Smooth muscle cell (in vitro differentiated cells): ENCODE data around the gene APELA. TPM values are rescaled to one million over a fixed set of nuclear protein-coding genes. Genes with fewer than 3 reads are reported as not detected.

Experiments
- DNase-seq: peaks from one replicate; lab custom pipeline; 2025; ENCODE audit not compliant: unreplicated experiment; lab: John Stamatoyannopoulos, UW
- H2AFZ ChIP-seq: fragments of 200-600 bp; sonication (generic); 2 replicates; pipeline ENCODE4 v1.6.0; 2016; ENCODE audit warnings: antibody characterized with exemption, low read depth, mild to moderate bottlenecking
- H3F3A ChIP-seq: fragments of 200-600 bp; sonication (generic); 2 replicates; pipeline ENCODE4 v1.6.0; 2017; ENCODE audit warnings: antibody characterized with exemption, low read depth
- H3K27ac ChIP-seq: fragments of 200-600 bp; sonication (generic); 2 replicates; pipeline ENCODE4 v1.5.1; 2016; ENCODE audit warnings: low read depth, mild to moderate bottlenecking
- H3K27me3 ChIP-seq: fragments of 200-600 bp; sonication (generic); 2 replicates; pipeline ENCODE4 v1.6.1; 2016; ENCODE audit warnings: low read depth, mild to moderate bottlenecking
- H3K36me3 ChIP-seq: fragments of 200-600 bp; sonication (generic); 2 replicates; pipeline ENCODE4 v1.5.1; 2016; ENCODE audit warnings: low read depth
- H3K4me1 ChIP-seq: fragments of 200-600 bp; sonication (generic); 2 replicates; pipeline ENCODE4 v1.5.1; 2016; ENCODE audit warnings: low read depth
- H3K4me2 ChIP-seq: fragments of 200-600 bp; sonication (generic); 2 replicates; pipeline ENCODE4 v1.6.0; 2016; ENCODE audit warnings: mild to moderate bottlenecking
- H3K4me3 ChIP-seq: fragments of 200-600 bp; sonication (generic); 2 replicates; pipeline ENCODE4 v1.5.1; 2016; ENCODE audit warnings: mild to moderate bottlenecking
- H3K79me2 ChIP-seq: fragments of 200-600 bp; sonication (generic); 2 replicates; pipeline ENCODE4 v1.6.0; 2016; ENCODE audit warnings: low read depth, mild to moderate bottlenecking
- H3K9ac ChIP-seq: fragments of 200-600 bp; sonication (generic); 2 replicates; pipeline ENCODE4 v1.6.0; 2016; ENCODE audit warnings: low read depth
- H3K9me3 ChIP-seq: fragments of 200-600 bp; sonication (generic); replicated peaks from 2 replicates; pipeline ENCODE4 v1.5.1; 2016; ENCODE audit warnings: low read depth
- H4K20me1 ChIP-seq: fragments of 200-600 bp; sonication (generic); 2 replicates; pipeline ENCODE4 v1.6.0; 2016; ENCODE audit warnings: low read depth
- WGBS: methylation state at CpG from one replicate; pipeline ENCODE4 v1.1.7; 2016; ENCODE audit warnings: low lambda C conversion rate; 5-methylcytosine and 5-hydroxymethylcytosine counted together
- polyA plus RNA-seq: library from polyadenylated mRNA; unstranded; fragments of >200 nt; fragmentation: Nextera tagmentation; extraction: Ambion mirVana; gene quantifications from 2 replicates; pipeline ENCODE4 v1.2.1, GENCODE V29; 2016
- total RNA-seq: library from RNA; depleted of rRNA; stranded (reverse); fragments of >200 nt; gene quantifications from 2 replicates; pipeline ENCODE4 v1.2.3, GENCODE V29; 2014
- TF ChIP-seq, protein P1 (sequence below): fragments of 200-600 bp; sonication (generic); IDR thresholded peaks from 2 replicates; pipeline ENCODE4 v1.5.1; 2017; ENCODE audit warnings: borderline replicate concordance, mild to moderate bottlenecking, antibody characterized with exemption; ENCODE audit not compliant: insufficient read depth, poor library complexity, severe bottlenecking

The APELA gene
- total and polyA plus RNA-seq, 2 experiments from 2014 or later: 0.09 TPM; not detected in 1

DNA sequence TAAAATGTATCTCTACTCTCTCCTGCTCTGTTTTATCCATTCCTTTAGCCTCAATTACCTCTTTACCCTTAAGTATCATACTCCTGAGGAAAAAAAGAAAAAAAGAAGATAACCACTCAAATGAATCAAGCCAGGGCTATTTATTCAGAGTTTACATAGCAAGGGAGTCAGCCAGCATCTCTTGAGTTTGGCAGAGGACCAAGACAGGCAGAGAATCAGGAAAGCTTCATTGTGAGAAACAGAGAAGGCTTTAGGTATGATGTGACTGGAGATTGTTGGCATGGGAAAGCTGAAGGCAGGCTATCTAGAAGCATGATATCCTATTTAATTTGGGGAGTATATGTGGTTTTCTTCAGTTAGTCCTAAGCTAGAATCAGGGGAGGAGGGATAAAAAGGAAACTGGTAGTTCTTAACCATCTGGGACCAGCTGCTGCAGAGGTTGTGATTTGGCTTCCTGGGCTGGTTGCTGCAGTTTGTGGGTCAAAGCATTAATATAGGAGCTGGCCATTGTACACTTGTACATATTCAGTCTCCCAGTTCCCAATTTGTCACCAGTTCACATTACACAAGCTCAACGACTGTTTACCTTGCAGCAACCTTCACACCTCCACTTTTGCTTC, 11.2 kb downstream of the APELA start:
- H3K4me1 ChIP-seq: no peaks in the 10 kb centered on the region
- H3K4me2 ChIP-seq: no peak overlapping the region
- H3K9ac ChIP-seq: no peak overlapping the region
- H3K27ac ChIP-seq: no peak overlapping the region
- no peaks in the 10 kb centered on the region for H3K27me3 ChIP-seq
- no peaks in the 10 kb centered on the region for H3K36me3 ChIP-seq
- no peaks in the 10 kb centered on the region for H3K9me3 ChIP-seq
- TF ChIP-seq, protein P1, sequence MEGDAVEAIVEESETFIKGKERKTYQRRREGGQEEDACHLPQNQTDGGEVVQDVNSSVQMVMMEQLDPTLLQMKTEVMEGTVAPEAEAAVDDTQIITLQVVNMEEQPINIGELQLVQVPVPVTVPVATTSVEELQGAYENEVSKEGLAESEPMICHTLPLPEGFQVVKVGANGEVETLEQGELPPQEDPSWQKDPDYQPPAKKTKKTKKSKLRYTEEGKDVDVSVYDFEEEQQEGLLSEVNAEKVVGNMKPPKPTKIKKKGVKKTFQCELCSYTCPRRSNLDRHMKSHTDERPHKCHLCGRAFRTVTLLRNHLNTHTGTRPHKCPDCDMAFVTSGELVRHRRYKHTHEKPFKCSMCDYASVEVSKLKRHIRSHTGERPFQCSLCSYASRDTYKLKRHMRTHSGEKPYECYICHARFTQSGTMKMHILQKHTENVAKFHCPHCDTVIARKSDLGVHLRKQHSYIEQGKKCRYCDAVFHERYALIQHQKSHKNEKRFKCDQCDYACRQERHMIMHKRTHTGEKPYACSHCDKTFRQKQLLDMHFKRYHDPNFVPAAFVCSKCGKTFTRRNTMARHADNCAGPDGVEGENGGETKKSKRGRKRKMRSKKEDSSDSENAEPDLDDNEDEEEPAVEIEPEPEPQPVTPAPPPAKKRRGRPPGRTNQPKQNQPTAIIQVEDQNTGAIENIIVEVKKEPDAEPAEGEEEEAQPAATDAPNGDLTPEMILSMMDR: no peak
- no peaks in the 10 kb centered on the region for H3F3A ChIP-seq
- H3K4me3 ChIP-seq: no peak overlapping the region
- no peak overlapping the region for H2AFZ ChIP-seq
- 95% methylated on average over 1 of the region's 1 CpG for WGBS
- no peaks in the 10 kb centered on the region for H4K20me1 ChIP-seq
- no peak for DNase-seq
- H3K79me2 ChIP-seq: no peaks in the 10 kb centered on the region

DNA sequence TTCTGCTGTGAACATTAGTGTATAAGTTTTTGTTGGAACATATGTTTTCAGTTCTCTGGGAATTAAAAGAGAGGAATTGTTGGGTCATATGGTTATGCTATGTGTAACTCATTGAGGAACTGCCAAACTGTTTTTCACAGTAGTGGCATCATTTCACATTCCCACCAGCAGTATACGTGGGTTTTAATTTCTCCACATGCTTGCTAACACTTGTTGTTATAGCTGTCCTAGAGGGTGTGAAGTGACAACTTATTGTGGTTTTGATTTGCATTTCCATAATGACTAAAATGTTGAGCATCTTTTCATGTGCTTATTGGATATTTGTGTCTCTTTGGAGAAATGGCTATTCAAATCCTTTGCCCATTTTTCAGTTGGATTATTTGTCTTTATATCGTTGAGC, 13.7 kb downstream of the APELA start:
- Histone ChIP-seq H3K4me1 (no peaks in the 10 kb centered on the region), H3K27me3 (no peaks in the 10 kb centered on the region), H2AFZ (no peak overlapping the region), H3K4me2 (no peak overlapping the region), H3K4me3 (no peak overlapping the region), H3K27ac (no peak overlapping the region), H4K20me1 (no peaks in the 10 kb centered on the region), H3K79me2 (no peaks in the 10 kb centered on the region), H3F3A (no peaks in the 10 kb centered on the region), H3K9ac (no peak overlapping the region), H3K36me3 (no peaks in the 10 kb centered on the region), H3K9me3 (no peaks in the 10 kb centered on the region)
- TF ChIP-seq, protein P1: no peak
- WGBS: 83% methylated on average over 2 of the region's 2 CpGs
- DNase-seq: no peak

DNA sequence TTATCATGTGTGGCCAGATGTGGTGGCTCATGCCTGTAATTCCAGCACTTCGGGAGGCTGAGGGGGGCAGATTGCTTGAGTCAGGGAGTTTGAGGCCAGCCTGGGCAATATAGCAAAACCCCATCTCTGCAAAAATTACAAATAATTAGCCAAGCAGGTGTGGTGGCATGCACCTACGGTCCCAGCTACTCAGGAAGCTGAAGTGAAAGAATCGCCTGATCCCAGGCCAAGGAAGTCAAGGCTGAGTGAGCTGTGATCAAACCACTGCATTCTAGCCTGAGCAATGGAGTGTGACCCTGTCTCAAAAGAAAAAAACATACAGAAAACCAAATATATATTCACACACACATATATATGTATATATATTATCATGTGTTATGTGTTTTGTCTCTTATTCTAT, 15.0 kb downstream of the APELA start:
- H3K4me2 ChIP-seq: no peak overlapping the region
- H3K4me1 ChIP-seq: no peaks in the 10 kb centered on the region
- H3F3A ChIP-seq: no peaks in the 10 kb centered on the region
- no peak overlapping the region for H3K4me3 ChIP-seq
- no peak for DNase-seq
- WGBS: 86% methylated on average over 3 of the region's 3 CpGs
- no peaks in the 10 kb centered on the region for H3K36me3 ChIP-seq
- no peaks in the 10 kb centered on the region for H3K9me3 ChIP-seq
- no peak overlapping the region for H2AFZ ChIP-seq
- no peak overlapping the region for H3K27ac ChIP-seq
- TF ChIP-seq, protein P1: no peak
- H3K79me2 ChIP-seq: no peaks in the 10 kb centered on the region
- H3K27me3 ChIP-seq: no peaks in the 10 kb centered on the region
- H3K9ac ChIP-seq: no peak overlapping the region
- no peaks in the 10 kb centered on the region for H4K20me1 ChIP-seq

DNA sequence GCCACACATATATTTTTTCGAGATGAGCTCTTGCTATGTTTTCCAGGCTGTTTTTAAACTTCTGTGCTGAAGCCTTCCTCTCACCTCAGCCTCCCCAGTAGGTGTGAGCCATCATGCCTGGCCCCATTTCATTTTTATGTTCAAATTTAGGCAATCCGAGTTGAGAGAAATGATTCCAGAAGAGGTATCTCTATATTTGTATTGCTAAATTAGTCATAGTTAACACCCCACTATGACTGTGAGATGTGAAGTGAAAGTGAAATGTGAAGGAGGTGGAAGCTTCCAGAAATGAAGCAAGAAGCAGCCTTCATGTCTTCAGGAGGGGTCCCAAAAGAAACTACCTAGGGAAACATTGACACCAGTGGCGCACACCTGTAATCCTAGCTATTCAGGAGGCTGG, 17.7 kb downstream of the APELA start:
- H3K36me3 ChIP-seq: no peaks in the 10 kb centered on the region
- H3F3A ChIP-seq: no peaks in the 10 kb centered on the region
- H3K4me2 ChIP-seq: no peak overlapping the region
- no peaks in the 10 kb centered on the region for H4K20me1 ChIP-seq
- TF ChIP-seq, protein P1: no peak
- no peak overlapping the region for H3K27ac ChIP-seq
- no peak overlapping the region for H3K9ac ChIP-seq
- DNase-seq: no peak
- H3K4me1 ChIP-seq: no peaks in the 10 kb centered on the region
- H3K79me2 ChIP-seq: no peaks in the 10 kb centered on the region
- H2AFZ ChIP-seq: no peak overlapping the region
- H3K27me3 ChIP-seq: no peaks in the 10 kb centered on the region
- H3K4me3 ChIP-seq: no peak overlapping the region
- WGBS: 93% methylated on average over 3 of the region's 3 CpGs
- H3K9me3 ChIP-seq: no peaks in the 10 kb centered on the region
